Measurements from ENCODE around the gene PLD6.
"Not testable (repeated sequence)": the region's sequence is repeated elsewhere in the genome, so short reads cannot be mapped to it uniquely, and the experiment has no call there.

PLD6 gene

DNA sequence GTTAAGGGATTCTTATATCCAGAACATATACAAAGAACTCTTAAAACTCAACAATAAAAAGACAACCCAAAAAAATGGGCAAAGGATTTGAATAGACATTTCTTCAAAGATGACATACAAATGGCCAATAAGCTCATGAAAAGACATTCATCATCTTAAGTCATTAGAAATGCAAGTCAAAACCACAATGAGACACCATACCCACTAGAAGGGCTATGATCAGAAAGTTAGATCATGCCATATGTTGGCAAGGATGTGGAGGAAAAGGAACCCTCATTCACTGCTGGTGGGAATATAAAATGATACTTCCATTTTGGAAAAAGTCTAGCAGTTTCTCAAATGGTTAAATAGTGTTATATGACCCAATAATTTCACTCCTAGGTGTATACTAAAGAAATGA is 9.4 kb downstream of the PLD6 start:
- DNase-seq, result no peak

DNA sequence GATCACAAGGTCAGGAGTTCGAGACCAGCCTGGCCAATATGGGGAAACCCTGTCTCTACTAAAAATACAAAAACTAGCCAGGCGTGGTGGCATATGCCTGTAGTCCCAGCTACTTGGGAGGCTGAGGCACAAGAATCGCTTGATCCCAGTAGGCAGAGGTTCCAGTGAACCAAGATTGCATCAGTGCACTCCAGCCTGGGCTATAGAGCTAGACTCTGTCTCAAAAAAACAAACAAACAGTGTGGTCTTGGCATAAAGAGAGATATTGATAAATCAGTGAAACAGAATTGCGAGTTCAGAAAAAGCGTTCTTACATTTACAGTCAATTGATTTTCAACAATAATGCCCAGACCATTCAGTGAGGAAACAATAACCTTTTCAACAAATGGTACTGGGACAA is 10.7 kb downstream of the PLD6 start:
- not testable (repeated sequence) for DNase-seq

- no peak for DNase-seq
Measured at GRCh38 chr17:17191961-17192381, 14.2 kb downstream of the PLD6 start.

DNA sequence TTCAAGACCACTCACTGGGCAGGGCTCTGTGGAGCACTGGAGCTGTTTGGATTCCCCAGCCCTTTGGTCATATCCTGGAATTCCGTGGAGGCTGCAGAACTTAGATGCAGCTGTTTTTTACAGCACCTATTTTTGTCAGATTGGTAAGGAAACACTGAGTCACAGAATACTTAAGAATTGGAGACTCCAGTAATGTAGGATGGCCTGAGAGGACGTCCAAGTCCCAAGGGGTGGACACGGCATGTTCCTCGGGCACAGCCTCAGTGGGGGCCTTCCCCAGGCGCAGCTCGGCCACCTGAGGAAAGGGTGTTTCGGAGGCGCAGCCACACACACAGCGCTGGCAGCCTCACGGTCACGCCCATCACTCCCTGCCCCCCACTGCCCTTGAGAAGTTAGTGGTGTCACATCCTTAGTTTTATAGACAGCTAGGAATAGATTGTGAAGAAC is 14.8 kb downstream of the PLD6 start:
- DNase-seq, result no peak

DNA sequence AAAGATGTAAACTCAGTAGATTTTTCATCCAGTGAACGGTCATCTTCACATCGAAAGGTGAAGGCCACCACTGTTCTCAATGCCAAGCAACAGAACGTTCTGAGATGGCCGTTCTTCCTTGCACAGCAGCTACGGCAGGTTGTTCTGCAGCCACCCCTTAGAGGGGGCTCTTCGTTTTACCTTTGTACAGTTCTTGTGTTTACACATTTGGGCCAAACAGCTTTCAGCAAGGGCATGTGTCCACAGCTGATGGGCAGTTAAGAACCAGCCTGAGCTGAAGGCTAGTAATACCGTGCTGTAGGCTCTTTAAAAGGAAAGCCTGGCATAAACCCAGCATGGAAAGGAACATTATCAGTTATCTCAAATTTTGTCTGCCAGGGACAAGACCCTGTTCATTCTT is 15.9 kb downstream of the PLD6 start:
- DNase-seq, result no peak

GRCh38 chr17:17189559-17189958 is 16.6 kb downstream of the PLD6 start:
- no peak for DNase-seq

DNA sequence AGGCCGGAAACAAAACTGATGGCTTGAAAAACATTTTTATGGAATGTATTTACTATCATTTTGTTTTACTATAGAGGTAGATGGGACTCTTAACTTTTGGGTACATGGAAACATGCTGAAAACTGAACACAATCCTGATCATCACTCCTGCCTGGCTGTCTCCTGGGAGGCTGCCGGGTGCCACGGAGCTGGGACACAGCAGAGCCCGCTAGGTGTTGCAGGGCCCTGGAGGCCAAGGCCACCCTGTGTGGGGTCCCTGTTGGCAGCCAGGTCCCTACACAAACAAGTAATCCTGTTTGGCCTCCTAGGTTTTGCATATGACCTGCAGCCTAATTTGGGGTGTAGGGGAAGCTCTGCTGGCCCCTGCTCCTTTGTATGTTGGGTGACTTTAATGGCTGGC is 17.5 kb downstream of the PLD6 start:
- DNase-seq, result no peak

GRCh38 chr17:17186551-17187505 is 19.3 kb downstream of the PLD6 start:
- no peak for DNase-seq

- no peak for DNase-seq
Measured at GRCh38 chr17:17186051-17186450, 20.1 kb downstream of the PLD6 start.

- not testable (repeated sequence) for DNase-seq
Measured at GRCh38 chr17:17184985-17185757, 21.0 kb downstream of the PLD6 start.

GRCh38 chr17:17183744-17184143 is 22.4 kb downstream of the PLD6 start:
- no peak for DNase-seq

DNA sequence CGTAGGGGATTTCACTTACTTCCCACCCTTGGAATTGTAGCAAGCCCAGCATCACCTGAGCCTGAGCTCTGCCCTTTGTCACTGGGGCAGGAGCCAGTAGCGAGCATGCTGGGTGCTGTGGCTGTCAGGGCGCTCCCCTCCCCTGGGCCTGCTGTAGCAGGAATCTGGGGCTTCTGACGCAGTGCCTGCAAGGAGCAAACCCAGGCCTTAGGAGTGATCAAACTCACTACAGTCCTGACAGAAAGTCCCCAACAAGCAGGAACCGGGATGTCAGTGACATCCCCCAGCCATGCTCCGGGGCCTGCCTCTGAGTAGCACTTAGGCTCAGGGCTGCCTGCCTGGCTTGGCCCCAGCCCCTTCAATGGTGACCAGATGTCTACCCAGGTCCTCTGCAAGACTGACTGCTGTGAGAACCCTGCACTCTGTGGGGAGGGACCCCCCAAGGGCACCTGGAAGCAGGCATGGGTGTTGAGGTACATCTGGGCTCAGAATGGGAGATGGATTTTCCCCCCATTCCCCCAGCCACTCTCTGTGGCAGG is 23.5 kb downstream of the PLD6 start:
- DNase-seq, result no peak

GRCh38 chr17:17181666-17182597 is 24.2 kb downstream of the PLD6 start:
- DNase-seq, result no peak

DNA sequence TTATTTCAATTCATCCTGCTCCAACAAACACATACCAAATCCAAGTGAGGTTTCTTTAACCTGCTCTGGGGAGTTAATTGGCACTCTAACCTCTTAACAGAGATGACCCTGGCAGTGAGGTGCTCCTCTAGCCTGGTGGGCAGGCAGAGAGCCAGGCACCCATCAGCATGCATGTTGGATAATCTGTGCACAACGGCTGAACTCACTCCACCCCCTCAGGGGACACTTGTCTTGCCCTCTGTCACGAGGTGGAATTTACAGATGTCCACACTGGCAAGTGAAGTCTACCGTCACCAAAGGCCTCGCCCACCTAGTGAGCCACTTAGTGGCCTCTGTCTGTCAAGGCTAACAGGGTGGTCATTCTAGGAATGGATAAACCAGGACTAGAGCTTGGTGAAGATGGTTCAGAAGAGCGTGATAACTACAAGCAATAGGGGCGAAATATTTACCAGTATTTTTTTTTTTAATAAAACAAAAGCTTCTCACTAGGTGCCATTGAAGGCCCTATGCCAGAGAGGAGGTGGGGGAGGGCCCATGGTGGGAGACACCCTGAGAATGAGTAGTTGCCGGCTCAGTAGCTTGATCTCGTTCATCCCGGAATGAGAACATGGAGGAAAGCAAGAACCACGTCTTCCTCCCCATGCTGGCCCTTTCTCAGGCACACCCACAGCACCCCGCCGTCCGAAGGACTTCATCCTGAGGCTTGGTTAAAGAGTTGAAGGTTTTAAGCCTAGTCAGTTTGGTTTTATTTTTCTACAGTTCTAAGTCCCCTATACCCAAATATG is 25.2 kb downstream of the PLD6 start:
- no peak for DNase-seq

DNA sequence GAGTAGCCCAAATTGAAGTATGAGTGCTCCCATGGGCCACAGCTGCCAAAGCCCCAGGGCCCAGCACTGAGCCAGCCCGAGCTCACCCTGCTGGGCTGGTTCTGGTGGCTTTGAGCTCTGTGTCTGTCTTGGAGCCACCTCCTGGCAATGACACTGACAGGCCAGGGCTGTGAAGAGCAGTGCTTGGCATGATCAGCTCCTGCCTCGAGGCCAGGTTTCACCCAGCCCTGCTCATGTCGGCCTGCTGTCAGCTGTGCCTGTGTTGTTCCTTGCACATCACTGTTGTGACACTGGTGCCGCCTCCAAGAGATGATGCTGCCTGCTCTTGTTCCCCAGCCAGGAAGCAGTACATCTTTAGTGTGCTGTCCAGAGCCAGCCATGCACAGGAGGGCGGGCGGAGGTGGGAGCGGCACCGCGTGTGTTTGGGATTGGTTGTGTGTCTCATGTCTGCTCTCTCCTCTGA is 26.0 kb downstream of the PLD6 start:
- no peak for DNase-seq

- no peak for DNase-seq
Measured at GRCh38 chr17:17179371-17179827, 26.7 kb downstream of the PLD6 start.

GRCh38 chr17:17177176-17177575 is 29.0 kb downstream of the PLD6 start:
- DNase-seq, result no peak

GRCh38 chr17:17176341-17176740 is 29.8 kb downstream of the PLD6 start:
- DNase-seq, result no peak

GRCh38 chr17:17175917-17176316 is 30.2 kb downstream of the PLD6 start:
- no peak for DNase-seq

- DNase-seq, result no peak
Measured at GRCh38 chr17:17175340-17175739, 30.8 kb downstream of the PLD6 start.

DNA sequence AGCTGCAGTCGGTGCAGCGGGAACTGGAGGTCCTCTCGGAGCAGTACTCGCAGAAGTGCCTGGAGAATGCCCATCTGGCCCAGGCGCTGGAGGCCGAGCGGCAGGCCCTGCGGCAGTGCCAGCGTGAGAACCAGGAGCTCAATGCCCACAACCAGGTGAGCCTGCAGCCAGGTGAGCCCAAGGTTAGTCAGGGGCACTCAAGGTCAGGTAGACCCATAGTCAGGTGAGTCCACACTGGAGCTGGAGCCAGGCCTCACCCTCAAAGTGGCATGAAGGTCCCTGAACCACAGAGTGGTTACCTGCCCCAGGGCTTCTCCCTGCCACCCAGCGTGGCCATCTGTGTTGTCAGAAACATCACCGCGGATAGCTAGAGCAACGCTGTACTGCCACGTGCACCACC is 32.2 kb downstream of the PLD6 start:
- DNase-seq, result no peak
